Retinal pigment epithelial cell (primary cell): ENCODE measurements around the gene IDH2.
"Not testable (repeated sequence)": the region's sequence is repeated elsewhere in the genome, so short reads cannot be mapped to it uniquely, and the experiment has no call there.

ENCODE experiments used
- DNase-seq: peaks from one replicate; pipeline ENCODE4 v3.0.0-alpha.2; 2010; ENCODE audit warnings: low read depth
- H3K4me3 ChIP-seq: 2 replicates; pipeline ENCODE4 v1.5.1; 2011; ENCODE audit warnings: mild to moderate bottlenecking, low read length, control low read depth, moderate library complexity
- TF ChIP-seq, protein P1 (sequence below): conservative IDR thresholded peaks from 2 replicates; pipeline ENCODE4 v1.5.1; 2011; ENCODE audit warnings: low read depth, low read length, control low read depth, inconsistent platforms

IDH2 gene

DNA sequence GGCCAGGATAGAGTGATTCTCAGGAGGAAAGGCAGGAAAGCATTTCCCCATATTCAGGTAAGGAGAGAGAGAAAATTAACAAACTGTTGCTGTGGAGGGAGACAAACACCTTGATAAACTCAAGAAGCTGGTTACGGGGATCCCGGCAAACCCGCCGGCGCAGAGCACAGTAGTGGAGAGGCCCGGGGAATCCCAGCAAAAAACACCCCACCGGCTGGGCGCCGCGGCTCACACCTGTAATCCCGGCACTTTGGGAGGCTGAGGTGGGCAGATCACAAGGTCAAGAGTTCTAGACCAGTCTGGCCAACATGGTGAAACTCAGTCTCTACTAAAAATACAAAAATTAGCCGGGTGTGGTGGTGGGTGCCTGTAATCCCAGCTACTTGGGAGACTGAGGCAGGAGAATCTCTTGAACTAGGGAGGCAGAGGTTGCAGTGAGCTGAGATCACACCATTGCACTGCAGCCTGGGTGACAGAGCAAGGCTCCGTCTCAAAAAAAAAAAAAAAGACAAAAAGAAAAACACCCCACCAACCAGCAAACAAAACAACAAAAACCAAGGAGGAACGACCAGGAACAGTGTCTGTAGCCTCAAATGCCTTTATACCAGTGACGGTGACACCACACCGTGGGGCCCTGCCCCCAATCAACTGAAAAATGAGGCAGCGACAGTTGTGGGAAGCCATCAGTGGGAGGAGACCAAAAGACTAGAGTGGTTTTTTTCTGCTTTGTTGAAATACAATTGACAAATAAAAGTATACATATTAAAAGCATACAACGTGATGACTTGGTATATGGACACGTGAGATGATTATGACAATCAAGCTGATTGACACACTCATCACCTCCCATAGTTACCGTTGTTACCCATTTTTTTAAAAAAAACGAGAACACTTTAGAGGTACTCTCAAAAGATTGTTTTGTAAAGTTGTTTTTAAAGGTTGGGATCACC, 40.2 kb upstream of the IDH2 start:
- TF ChIP-seq, protein P1, sequence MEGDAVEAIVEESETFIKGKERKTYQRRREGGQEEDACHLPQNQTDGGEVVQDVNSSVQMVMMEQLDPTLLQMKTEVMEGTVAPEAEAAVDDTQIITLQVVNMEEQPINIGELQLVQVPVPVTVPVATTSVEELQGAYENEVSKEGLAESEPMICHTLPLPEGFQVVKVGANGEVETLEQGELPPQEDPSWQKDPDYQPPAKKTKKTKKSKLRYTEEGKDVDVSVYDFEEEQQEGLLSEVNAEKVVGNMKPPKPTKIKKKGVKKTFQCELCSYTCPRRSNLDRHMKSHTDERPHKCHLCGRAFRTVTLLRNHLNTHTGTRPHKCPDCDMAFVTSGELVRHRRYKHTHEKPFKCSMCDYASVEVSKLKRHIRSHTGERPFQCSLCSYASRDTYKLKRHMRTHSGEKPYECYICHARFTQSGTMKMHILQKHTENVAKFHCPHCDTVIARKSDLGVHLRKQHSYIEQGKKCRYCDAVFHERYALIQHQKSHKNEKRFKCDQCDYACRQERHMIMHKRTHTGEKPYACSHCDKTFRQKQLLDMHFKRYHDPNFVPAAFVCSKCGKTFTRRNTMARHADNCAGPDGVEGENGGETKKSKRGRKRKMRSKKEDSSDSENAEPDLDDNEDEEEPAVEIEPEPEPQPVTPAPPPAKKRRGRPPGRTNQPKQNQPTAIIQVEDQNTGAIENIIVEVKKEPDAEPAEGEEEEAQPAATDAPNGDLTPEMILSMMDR, result no peak
- no peak for DNase-seq
- no peak overlapping the region for H3K4me3 ChIP-seq

DNA sequence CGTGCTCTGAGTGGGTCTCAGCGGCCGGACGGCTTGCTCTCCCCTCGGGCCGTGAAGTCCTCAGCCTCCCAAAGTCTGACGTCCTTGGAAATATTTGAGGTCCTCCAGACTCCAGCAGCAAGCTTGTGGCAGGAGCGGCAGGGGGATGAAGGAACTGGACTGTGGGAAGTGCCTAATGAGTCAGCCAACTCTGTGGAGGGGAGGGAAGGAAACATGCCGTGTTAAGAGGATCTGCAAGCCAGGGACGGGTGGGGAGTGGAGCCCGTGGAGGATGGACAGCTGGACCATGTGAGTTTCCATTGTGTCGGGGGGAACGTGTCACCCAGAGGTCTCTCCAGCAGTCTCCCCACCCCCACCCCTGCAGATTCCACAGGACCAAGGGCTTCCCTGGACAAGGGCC, 39.4 kb upstream of the IDH2 start:
- H3K4me3 ChIP-seq, result no peak overlapping the region
- TF ChIP-seq, protein P1, result no peak
- peak; percentile 39 for DNase-seq

DNA sequence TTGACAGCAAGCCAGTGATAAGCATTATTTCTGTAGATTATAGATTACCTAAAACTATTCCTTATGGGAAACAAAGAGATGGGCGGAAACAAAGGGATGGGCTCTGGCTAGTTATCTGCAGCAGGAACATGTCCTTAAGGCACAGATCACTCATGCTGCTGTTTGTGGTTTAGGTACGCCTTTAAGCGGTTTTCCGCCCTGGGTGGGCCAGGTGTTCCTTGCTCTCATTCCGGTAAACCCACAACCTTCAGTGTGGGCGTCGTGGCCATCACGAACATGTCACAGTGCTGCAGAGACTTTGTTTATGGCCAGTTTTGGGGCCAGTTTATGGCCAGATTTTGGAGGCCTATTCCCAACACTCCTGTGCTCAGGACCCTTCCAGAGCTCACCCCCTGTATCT, 37.3 kb upstream of the IDH2 start:
- not testable (repeated sequence) for H3K4me3 ChIP-seq, DNase-seq

DNA sequence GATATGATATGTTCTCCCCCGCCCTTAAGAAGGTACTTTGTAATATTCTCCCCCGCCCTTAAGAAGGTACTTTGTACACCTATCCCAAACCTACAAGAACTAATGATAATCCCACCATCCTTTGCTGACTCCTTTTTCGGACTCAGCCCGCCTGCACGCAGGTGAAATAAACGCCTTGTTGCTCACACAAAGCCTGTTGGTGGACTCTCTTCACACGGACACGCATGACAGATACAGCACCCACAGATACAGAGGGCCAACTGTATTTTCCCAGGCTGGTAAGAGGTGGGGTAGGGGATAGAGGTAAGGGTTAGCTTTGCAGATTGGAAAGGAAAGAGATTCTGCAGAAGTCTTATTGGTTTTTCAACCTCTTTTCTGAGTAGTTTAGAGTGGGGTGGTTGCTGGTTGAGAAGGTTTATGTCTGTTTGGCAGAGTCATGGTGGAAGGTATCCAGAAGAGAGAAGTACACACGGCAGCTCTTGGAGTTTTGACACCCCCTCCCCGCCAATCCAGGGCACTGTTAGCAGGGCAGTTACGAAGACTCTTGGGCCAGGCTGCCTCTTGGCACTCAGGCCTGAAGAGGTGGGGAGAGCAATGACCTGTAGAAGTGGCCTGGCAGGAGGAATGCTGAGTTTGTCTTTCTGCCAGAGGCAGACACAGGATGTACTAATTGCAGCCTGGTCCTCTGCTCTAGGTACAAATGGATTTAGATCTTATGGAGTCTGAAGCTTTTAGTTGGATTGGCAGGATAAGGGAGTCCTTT, 36.0 kb upstream of the IDH2 start:
- no peak for DNase-seq
- TF ChIP-seq, protein P1, result no peak
- H3K4me3 ChIP-seq, result no peak overlapping the region

DNA sequence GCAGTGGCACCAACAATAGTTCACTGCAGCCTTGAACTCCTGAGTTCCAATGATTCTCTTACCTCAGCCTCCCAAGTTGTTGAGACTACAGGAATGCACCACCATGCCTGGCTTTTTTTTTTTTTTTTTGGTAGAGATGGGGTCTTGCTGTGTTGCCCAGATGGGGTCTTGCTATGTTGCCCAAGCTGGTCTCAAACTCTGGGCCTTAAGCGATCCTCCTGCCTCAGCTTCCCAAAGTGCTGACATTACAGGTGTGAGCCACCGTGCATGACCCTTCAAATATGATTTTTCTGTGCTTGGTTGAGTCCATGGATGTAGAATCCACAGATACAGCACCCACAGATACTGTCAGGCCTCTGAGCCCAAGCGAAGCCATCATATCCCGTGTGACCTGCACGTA, 30.2 kb upstream of the IDH2 start:
- TF ChIP-seq, protein P1, result no peak
- DNase-seq, result no peak
- H3K4me3 ChIP-seq, result no peak overlapping the region

DNA sequence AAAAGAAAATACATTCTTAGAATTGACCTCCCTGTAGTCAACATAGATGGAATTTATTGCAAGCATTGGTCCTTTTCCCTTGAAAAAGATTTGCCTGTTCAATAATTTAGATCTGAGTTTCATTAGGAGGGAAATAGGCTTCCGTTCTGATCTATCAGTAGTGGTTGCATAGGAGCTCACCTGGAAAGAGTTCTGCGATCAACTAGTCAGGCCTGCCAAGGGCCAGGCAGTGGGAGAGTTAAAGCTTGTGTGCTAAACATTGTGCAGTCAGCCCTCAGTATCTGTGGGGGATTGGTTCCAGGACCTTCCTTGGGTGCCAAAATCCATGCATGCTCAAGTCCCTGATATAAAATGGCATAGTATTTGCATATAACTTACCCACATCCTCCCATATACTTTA, 29.6 kb upstream of the IDH2 start:
- no peak overlapping the region for H3K4me3 ChIP-seq
- TF ChIP-seq, protein P1, result no peak
- DNase-seq, result no peak

DNA sequence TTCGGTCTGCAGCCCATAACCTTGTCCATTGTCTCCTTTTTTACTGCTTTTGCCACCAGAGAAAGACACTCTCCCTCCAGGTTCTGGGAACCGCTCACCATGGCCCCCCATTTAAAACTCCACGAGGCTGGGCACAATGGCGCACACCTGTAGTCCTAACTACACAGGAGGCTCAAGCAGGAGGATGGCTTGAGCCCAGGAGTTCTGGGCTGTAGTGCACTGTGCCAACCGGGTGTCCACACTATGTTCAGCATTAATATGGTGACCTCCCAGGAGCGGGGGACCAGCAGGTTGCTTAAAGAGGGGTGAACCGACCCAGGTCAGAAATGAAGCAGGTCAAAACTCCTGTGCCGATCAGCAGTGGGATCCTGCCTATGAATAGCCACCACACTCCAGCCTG, 28.0 kb upstream of the IDH2 start:
- no peak overlapping the region for H3K4me3 ChIP-seq
- DNase-seq, result no peak
- TF ChIP-seq, protein P1, result no peak
